Measurements from ENCODE around the gene PRG3.
A peak's percentile ranks its signal among the peaks of the same experiment; 100 is the strongest.
"Not testable (repeated sequence)": the region's sequence is repeated elsewhere in the genome, so short reads cannot be mapped to it uniquely, and the experiment has no call there.

PRG3 gene

DNA sequence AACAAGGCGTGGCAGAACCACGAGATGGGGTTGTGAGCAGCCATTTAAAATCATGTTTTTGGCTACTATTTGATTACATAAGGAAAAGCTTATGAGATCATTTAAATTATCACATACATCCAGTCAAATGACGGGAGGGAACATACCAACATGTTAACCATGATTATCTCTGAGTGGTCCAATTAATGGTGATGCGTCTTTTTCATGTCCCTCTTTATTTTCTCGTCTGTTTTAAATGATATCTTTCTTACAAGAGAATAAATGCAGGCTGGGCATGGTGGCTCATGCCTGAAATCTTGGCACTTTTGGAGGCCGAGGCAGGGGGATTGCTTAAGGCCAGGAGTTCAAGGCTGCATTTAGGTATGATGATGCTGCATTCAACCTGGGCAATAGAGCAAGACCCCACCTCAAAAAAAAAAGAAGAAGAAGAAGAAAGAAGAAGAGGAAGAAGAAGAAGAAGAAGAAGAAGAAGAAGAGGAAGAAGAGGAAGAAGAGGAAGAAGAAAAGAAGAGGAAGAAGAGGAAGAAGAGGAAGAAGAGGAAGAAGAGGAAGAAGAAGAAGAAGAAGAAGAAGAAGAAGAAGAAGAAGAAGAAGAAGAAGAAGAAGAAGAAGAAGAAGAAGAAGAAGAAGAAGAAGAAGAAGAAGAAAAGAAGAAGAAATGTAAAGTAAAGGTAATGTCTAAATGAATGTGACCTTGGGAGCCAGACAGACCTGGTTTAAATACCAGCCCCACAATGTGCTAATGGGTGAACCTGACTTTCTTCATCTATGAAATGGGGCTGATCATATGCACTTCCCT is 22.3 kb upstream of the PRG3 start:
- peak overlapping the region; percentile 45 for H3K27ac Mint-ChIP-seq
- not testable (repeated sequence) for H3K4me1 Mint-ChIP-seq (ENCODE audit: low read depth)
- H3K36me3 Mint-ChIP-seq (ENCODE audit: low read depth), result peaks cover 23% of the 10 kb centered on the region

DNA sequence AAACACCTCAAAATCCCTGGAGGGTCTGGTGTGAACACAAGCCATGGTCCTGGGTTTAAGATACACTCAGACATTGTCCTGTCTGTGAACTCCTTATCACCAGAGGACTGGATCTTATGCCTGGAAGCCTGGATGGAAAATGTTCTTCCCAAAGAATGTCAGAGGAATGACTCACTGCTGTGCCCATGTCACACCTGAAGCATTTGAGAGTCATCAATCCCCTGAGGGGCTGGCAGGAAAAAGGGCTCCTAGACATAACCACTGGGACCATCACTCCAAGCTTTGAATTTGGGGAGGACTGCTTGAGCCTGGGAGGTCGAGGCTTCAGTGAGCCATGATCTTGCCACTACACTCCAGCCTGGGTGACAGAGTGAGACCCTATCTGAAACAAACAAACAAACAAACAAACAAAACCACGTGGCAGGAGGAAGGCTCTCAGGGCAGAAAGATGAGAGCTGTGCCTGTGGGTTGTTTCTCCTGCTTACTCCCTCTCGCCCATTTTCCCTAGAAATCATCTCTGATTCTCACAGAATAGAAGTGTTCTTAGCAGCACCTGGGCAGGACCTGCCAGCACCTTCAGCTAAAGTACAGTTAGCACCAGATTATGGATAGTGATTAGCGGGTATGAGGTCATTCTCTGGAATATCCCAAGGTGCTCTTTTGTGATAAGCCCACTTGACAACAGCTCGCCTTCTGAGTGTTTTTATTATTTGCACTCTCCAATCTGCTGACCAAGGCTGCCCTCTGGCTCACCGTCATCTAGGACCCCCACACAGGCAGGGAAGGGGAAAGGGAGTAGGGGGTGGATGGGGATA is 21.4 kb upstream of the PRG3 start:
- H3K4me1 Mint-ChIP-seq (ENCODE audit: low read depth), result peaks cover 10% of the 10 kb centered on the region
- DNase-seq (ENCODE audit: low spot score), result no peak
- H3K27ac Mint-ChIP-seq, result no peak overlapping the region
- H3K9me3 Mint-ChIP-seq, result no peaks in the 10 kb centered on the region
- peaks cover 15% of the 10 kb centered on the region for H3K36me3 Mint-ChIP-seq (ENCODE audit: low read depth)
- no peaks in the 10 kb centered on the region for H3K27me3 Mint-ChIP-seq (ENCODE audit: low read depth)
- no peak overlapping the region for H3K4me3 Mint-ChIP-seq

More for the DNA sequence above, 22.3 kb upstream of the PRG3 start:
- not testable (repeated sequence) for DNase-seq (ENCODE audit: low spot score); H3K27me3 Mint-ChIP-seq (ENCODE audit: low read depth); H3K4me3 Mint-ChIP-seq; H3K9me3 Mint-ChIP-seq

DNA sequence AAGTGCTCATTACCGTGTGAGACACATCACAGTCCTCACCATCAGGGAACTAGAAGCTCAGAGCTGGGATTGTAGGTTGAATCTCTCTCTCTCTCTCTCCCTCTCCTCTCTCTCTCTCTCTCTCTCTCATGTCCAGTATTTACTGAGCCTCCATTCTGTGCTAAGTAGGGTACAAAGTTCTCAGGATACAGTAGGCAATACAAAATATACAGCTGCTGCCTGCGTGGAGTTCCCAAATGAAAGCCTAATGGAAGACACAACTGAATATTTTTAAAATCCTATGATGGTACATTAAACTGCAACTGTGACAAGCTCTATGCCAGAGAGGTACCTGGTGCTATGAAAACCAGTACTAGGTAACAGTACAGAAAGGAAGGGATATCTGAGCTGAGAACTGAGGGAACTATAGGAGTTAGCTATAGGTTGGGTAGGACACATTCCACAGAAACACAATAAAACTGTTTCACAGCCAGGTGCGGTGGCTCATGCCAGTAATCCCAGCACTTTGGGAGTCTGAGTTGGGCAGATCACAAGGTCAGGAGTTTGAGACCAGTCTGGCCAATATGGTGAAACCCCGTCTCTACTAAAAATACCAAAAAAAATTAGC is 19.1 kb upstream of the PRG3 start:
- no peaks in the 10 kb centered on the region for H3K9me3 Mint-ChIP-seq
- H3K4me3 Mint-ChIP-seq, result no peak overlapping the region
- H3K4me1 Mint-ChIP-seq (ENCODE audit: low read depth), result no peaks in the 10 kb centered on the region
- H3K36me3 Mint-ChIP-seq (ENCODE audit: low read depth), result peaks cover 3% of the 10 kb centered on the region
- H3K27ac Mint-ChIP-seq, result no peak overlapping the region
- no peak for DNase-seq (ENCODE audit: low spot score)
- no peaks in the 10 kb centered on the region for H3K27me3 Mint-ChIP-seq (ENCODE audit: low read depth)

DNA sequence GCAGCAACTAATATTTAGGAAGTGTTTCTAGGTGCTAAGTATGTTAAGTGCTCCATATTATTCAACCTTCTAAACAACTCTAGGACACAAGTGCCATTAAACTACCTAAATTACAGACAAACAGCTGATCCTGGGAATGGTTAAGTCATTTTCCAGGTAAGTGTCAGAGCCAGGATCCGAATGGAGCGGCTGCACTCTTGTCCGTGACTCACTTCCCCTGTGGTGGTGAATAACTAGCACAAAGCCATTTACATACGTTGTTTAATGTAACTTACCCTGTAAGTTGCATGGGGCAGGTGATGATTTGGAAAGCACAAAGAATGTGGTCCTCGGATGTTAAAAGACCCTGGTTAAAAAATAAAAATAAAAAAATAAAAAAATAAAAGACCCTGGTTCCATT is 18.3 kb upstream of the PRG3 start:
- no peak for DNase-seq (ENCODE audit: low spot score)

DNA sequence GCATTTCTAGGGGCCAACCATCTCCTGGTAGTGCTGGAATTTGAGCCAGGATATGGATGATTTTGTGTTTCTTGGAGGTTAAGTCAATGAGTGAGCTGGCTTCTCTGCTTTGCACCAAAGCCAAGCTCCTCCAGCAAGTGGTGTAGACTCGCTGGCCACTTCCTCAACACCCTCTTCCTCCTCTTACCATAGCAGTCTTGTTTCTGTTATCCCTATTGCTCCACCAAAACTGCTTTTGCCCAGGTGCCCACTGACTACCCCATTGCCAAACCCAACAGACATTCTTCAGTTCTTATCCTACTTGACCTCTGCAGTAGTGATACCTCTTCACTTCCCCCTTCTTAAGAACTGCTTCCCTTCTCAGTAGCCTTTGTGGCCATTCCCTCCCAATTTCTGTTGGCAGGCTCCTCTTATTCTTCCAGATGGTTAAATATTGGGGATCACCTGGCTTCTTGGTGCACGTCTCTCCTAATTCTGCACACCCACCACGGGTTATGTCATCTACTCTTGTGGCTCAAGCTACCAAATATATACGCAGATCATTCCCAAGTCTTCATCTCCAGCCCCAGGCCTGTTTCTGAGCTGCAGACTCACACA is 16.5 kb upstream of the PRG3 start:
- Mint-ChIP-seq H3K27ac (no peak overlapping the region), H3K36me3 (ENCODE audit: low read depth) (no peaks in the 10 kb centered on the region), H3K9me3 (no peaks in the 10 kb centered on the region), H3K4me3 (no peak overlapping the region), H3K27me3 (ENCODE audit: low read depth) (no peaks in the 10 kb centered on the region), H3K4me1 (ENCODE audit: low read depth) (no peaks in the 10 kb centered on the region)
- no peak for DNase-seq (ENCODE audit: low spot score)

More for the DNA sequence above, 18.3 kb upstream of the PRG3 start:
- no peak overlapping the region for H3K4me3 Mint-ChIP-seq
- H3K27me3 Mint-ChIP-seq (ENCODE audit: low read depth), result no peaks in the 10 kb centered on the region
- H3K36me3 Mint-ChIP-seq (ENCODE audit: low read depth), result peaks cover 3% of the 10 kb centered on the region
- no peaks in the 10 kb centered on the region for H3K9me3 Mint-ChIP-seq
- H3K27ac Mint-ChIP-seq, result no peak overlapping the region
- no peaks in the 10 kb centered on the region for H3K4me1 Mint-ChIP-seq (ENCODE audit: low read depth)

DNA sequence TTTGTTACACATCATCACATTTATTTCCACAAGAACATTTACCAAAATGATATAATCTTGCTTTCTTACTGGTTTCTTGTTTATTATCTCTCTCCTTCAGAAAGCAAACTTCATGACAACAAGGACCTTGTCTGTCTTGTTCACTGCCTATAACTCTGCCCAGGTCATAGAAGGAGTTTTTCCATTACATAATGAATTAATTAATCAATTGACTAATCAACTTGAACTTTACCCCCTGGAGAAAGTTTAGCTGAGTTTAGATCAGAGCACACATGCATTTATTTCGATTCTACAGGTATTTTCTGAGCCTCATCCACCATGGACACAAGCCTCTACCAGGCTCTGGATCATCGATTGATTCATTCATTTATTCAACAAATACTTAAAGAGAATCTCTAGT is 15.8 kb upstream of the PRG3 start:
- H3K9me3 Mint-ChIP-seq, result no peaks in the 10 kb centered on the region
- no peak overlapping the region for H3K27ac Mint-ChIP-seq
- H3K27me3 Mint-ChIP-seq (ENCODE audit: low read depth), result no peaks in the 10 kb centered on the region
- no peak for DNase-seq (ENCODE audit: low spot score)
- H3K4me1 Mint-ChIP-seq (ENCODE audit: low read depth), result no peaks in the 10 kb centered on the region
- H3K4me3 Mint-ChIP-seq, result no peak overlapping the region
- H3K36me3 Mint-ChIP-seq (ENCODE audit: low read depth), result no peaks in the 10 kb centered on the region

DNA sequence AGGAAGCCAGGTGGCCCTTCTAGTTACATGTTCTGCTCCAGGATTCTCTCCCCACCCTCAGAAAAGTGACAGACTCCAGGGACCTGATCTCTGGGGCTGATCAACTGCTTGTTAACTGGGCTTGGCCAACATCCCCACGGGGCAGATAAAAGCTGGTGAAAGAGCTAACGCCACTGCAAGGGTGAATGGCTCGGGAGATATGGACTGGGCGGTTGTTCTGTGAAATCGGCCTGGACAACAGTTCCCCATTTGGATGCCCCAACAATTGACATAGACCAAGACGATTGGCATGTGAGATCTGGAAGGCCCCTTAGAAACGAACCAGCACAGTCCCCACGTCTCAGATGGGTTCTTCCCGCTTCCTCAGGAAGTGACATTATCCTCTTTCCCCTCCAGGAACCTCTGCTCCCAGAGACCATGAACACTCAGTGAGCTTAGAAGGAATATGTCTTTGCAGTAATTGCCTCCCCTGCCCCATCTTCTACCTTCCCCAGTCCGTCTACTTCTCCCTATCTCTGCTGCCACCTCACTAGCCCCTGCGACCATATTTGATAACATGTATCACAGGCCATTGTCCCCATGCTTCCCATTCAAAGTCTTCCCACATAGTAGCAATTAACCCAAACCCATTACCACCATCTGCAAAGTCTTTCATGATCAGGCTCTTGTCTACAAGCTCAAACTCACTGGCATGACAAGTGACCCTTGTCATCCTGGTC is 15.1 kb upstream of the PRG3 start:
- H3K36me3 Mint-ChIP-seq (ENCODE audit: low read depth), result no peaks in the 10 kb centered on the region
- no peak for DNase-seq (ENCODE audit: low spot score)
- H3K4me3 Mint-ChIP-seq, result no peak overlapping the region
- no peaks in the 10 kb centered on the region for H3K27me3 Mint-ChIP-seq (ENCODE audit: low read depth)
- H3K4me1 Mint-ChIP-seq (ENCODE audit: low read depth), result no peaks in the 10 kb centered on the region
- H3K27ac Mint-ChIP-seq, result no peak overlapping the region
- no peaks in the 10 kb centered on the region for H3K9me3 Mint-ChIP-seq

DNA sequence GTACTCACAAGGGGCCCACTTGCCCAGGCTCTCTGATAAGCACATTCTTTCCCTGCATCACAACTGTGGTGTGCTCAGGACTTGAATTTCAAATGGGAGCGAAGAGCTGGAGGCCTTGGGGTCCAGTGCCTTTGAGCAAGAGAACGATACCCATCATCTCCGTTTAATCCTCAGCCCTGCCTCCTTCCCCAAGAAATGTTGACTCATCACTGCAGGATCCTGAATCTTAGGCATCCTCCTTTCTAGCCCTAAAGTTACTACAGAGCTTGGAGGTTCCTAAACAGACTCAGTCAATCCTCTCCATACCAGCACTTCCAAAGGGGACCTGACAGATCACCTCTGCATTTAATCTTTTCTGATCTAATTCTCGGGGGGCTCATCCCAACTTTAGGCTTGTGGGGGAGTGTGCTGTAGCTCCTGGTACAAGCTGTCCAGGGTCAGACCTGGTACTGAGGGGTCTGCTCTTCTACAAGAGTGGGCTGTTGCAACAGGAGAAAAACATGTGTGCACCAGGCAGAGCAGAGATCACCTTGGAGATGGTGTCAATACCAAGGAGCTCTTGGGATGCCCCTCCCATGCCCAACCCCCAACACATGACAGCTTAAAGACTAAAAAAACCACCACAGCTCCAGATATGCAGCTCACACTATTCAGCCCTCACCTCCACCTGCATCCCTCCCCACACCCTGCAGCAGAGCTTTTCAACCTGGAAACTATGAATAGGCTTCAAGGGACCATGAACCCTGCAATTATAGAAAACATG is 13.4 kb upstream of the PRG3 start:
- Mint-ChIP-seq H3K4me1 (ENCODE audit: low read depth) (no peaks in the 10 kb centered on the region), H3K9me3 (no peaks in the 10 kb centered on the region), H3K27me3 (ENCODE audit: low read depth) (no peaks in the 10 kb centered on the region), H3K36me3 (ENCODE audit: low read depth) (no peaks in the 10 kb centered on the region), H3K27ac (no peak overlapping the region), H3K4me3 (no peak overlapping the region)
- no peak for DNase-seq (ENCODE audit: low spot score)

DNA sequence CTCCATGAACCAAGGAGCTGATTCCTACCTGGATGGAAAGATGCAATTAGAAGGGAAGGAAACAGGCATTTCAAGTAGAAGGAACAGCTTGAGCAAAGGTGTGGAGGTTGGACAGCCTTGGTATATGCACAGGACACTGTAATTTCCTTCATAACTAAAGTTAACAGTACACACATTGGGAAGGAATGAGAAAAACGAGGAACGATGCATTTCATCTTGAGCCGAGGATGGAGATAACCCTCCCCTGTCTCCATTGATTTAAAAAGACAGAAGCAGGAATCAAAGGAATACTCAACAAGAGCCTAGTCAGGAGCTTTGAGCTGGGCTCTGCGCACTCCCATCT is 11.8 kb upstream of the PRG3 start:
- no peaks in the 10 kb centered on the region for H3K9me3 Mint-ChIP-seq
- no peaks in the 10 kb centered on the region for H3K36me3 Mint-ChIP-seq (ENCODE audit: low read depth)
- no peaks in the 10 kb centered on the region for H3K27me3 Mint-ChIP-seq (ENCODE audit: low read depth)
- no peak overlapping the region for H3K27ac Mint-ChIP-seq
- DNase-seq (ENCODE audit: low spot score), result no peak
- no peaks in the 10 kb centered on the region for H3K4me1 Mint-ChIP-seq (ENCODE audit: low read depth)
- H3K4me3 Mint-ChIP-seq, result no peak overlapping the region

DNA sequence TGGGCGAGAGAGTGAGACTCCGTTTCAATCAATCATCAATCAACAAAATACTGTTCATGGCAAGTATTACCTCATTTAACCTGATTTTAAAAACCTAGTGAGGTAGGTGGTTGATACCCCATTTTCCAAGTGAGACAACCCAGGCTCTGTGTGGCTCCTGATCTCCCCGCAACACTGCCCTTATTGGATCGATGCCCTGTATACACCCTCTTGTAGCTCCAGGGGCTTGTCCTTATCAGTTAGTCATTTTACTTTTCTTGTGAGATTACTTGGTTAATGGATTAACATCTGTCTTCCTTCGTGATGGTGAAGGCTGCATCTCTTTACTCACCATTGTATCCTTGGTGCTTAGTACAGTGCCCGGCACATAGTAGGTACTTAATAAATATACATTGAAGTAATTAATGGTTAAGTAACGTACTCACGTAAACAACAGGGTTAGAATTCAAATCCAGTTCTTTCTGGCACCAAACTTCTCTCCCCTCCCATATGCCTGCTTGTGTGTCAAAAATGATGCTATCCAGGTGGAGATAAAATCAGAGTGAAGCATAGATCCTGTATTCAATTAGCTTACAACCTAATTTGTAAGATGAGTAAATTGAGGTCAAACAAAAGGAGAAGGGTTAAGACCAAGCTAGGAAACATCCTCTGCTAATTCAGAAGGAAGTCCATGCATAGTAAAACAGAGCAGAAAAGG is 11.3 kb upstream of the PRG3 start:
- Mint-ChIP-seq H3K36me3 (ENCODE audit: low read depth) (no peaks in the 10 kb centered on the region), H3K27ac (no peak overlapping the region), H3K9me3 (no peaks in the 10 kb centered on the region), H3K4me1 (ENCODE audit: low read depth) (no peaks in the 10 kb centered on the region), H3K4me3 (no peak overlapping the region), H3K27me3 (ENCODE audit: low read depth) (no peaks in the 10 kb centered on the region)
- DNase-seq (ENCODE audit: low spot score), result no peak

DNA sequence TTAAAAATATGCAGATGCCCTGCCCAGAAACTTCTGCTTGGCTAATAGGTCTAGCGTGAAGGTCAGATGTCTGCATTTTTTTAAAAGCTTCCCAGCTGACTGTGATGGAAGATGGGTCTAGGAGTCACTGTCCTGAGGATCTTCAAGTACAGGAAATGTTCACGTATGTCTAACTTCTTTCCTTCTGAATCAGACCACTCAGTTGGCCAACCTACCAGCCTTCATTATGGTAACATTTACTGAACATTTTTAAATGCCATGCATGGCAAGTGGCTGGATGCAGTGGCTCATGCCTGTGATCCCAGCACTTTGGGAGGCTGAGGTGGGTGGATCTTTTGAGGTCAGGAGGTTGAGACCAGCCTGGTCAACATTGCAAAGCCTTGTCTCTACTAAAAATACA is 10.6 kb upstream of the PRG3 start:
- Mint-ChIP-seq H3K27me3 (ENCODE audit: low read depth) (no peaks in the 10 kb centered on the region), H3K4me1 (ENCODE audit: low read depth) (no peaks in the 10 kb centered on the region), H3K27ac (no peak overlapping the region), H3K36me3 (ENCODE audit: low read depth) (no peaks in the 10 kb centered on the region), H3K4me3 (no peak overlapping the region), H3K9me3 (no peaks in the 10 kb centered on the region)
- DNase-seq (ENCODE audit: low spot score), result no peak

DNA sequence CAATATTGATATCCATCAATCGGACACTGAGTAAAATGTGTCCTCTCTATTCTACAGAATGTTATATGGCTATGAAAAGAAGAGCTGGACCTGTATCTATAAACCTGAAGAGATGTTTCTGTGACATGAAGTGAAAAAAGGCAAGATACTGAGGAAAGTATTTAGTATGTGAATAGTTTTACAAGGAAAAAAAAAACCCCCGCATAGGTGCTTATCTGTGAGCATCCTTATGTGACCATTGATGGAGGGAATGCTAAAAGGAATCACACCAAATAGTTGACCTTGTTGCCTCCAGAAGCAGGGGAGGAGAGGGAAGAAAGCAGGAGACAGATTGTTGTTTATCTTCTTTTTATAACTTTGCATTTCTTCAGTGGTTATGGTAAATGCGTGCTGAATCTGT is 10.2 kb upstream of the PRG3 start:
- Mint-ChIP-seq H3K27ac (no peak overlapping the region), H3K9me3 (no peaks in the 10 kb centered on the region), H3K36me3 (ENCODE audit: low read depth) (no peaks in the 10 kb centered on the region), H3K4me3 (no peak overlapping the region), H3K4me1 (ENCODE audit: low read depth) (no peaks in the 10 kb centered on the region), H3K27me3 (ENCODE audit: low read depth) (peaks cover 2% of the 10 kb centered on the region)
- DNase-seq (ENCODE audit: low spot score), result no peak

DNA sequence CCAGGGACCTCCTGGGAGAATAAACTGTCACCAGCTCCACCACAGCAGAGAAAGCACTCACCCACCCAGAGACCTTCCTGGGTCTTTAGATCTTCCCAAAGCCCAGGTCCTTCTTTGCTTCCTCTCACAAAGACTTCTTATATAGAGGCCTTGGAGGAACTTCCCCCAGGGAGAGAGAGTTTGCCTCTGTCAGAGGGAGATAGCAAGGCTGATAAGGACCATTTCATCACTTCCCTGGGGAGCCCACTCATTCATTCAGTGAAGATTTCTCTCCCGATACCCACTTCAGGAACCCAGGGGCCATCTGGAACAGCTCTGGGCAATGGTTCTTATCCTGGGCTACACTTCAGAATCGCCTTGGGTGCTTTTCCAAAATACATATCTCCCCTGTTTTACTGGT is 9.6 kb upstream of the PRG3 start, which contains the start of gene PRG2:
Gene PRG2, minus strand, starts transcription at position 116 of the 400 bp plus-strand sequence. CDS start 706 bp downstream, outside the sequence.
- Mint-ChIP-seq H3K36me3 (ENCODE audit: low read depth) (no peaks in the 10 kb centered on the region), H3K9me3 (no peaks in the 10 kb centered on the region), H3K4me3 (no peak within 1 kb of the TSS), H3K27ac (no peak within 1 kb of the TSS), H3K4me1 (ENCODE audit: low read depth) (no peaks in the 10 kb centered on the region), H3K27me3 (ENCODE audit: low read depth) (peaks cover 3% of the 10 kb centered on the region)
- no peak for DNase-seq (ENCODE audit: low spot score)

Data from T-helper 2 cell treated with Interferon-gamma antibody and Interleukin-4, amounts not matched to agents 5 μg/mL and 100 μg/mL, for 36 hours (primary cell).